Ishikawa (cell line): Measurements from ENCODE around the gene DCDC2.

Experiments
- CEBPB ChIP-seq: IDR thresholded peaks from 2 replicates; pipeline ENCODE4 v1.6.1; 2012
- MAX ChIP-seq: IDR thresholded peaks from 2 replicates; pipeline ENCODE4 v1.6.1; 2012
- NFIC ChIP-seq: IDR thresholded peaks from 2 replicates; pipeline ENCODE4 v1.6.1; 2012

- TF ChIP-seq CEBPB (no peak), NFIC (no peak), MAX (no peak)
These were observed 36.4 kb upstream of the DCDC2 start for GRCh38 chr6:24394061-24394779.
